NCI-H510A (cell line): ENCODE results near the gene LPCAT1.
"Not testable (repeated sequence)": the region's sequence is repeated elsewhere in the genome, so short reads cannot be mapped to it uniquely, and the experiment has no call there.

Experiments
- DNase-seq: peaks from one replicate; lab custom pipeline; 2025; lab: John Stamatoyannopoulos, UW

LPCAT1 gene

GRCh38 chr5:1428107-1428506 is 95.7 kb downstream of the LPCAT1 start:
- DNase-seq, result no peak

- DNase-seq, result no peak
Measured at GRCh38 chr5:1424716-1425115, 99.0 kb downstream of the LPCAT1 start.

- DNase-seq, result no peak
Measured at GRCh38 chr5:1423901-1424603, 99.7 kb downstream of the LPCAT1 start.

- DNase-seq, result not testable (repeated sequence)
Measured at GRCh38 chr5:1422522-1422921, 101.2 kb downstream of the LPCAT1 start.

GRCh38 chr5:1421521-1422341 is 102.0 kb downstream of the LPCAT1 start:
- DNase-seq, result no peak

GRCh38 chr5:1420211-1421195 is 103.3 kb downstream of the LPCAT1 start:
- no peak for DNase-seq

GRCh38 chr5:1419476-1420210 is 104.1 kb downstream of the LPCAT1 start:
- no peak for DNase-seq

GRCh38 chr5:1418921-1419280 is 104.9 kb downstream of the LPCAT1 start:
- DNase-seq, result no peak

GRCh38 chr5:1418238-1418920 is 105.4 kb downstream of the LPCAT1 start:
- no peak for DNase-seq

GRCh38 chr5:1417586-1418225 is 106.1 kb downstream of the LPCAT1 start:
- no peak for DNase-seq

- no peak for DNase-seq
Measured at GRCh38 chr5:1416856-1417469, 106.8 kb downstream of the LPCAT1 start.

GRCh38 chr5:1415626-1416360 is 108.0 kb downstream of the LPCAT1 start:
- DNase-seq, result no peak

GRCh38 chr5:1415059-1415425 is 108.7 kb downstream of the LPCAT1 start:
- DNase-seq, result no peak

GRCh38 chr5:1414311-1415058 is 109.3 kb downstream of the LPCAT1 start:
- no peak for DNase-seq

GRCh38 chr5:1413611-1414241 is 110.0 kb downstream of the LPCAT1 start:
- no peak for DNase-seq

- DNase-seq, result no peak
Measured at GRCh38 chr5:1413211-1413610, 110.5 kb downstream of the LPCAT1 start.

- no peak for DNase-seq
Measured at GRCh38 chr5:1412621-1413020, 111.1 kb downstream of the LPCAT1 start.

- no peak for DNase-seq
Measured at GRCh38 chr5:1412163-1412562, 111.6 kb downstream of the LPCAT1 start.
